ENCODE data around the gene CCR5AS.
"Not testable (repeated sequence)": the region's sequence is repeated elsewhere in the genome, so short reads cannot be mapped to it uniquely, and the experiment has no call there.

The CCR5AS gene

DNA sequence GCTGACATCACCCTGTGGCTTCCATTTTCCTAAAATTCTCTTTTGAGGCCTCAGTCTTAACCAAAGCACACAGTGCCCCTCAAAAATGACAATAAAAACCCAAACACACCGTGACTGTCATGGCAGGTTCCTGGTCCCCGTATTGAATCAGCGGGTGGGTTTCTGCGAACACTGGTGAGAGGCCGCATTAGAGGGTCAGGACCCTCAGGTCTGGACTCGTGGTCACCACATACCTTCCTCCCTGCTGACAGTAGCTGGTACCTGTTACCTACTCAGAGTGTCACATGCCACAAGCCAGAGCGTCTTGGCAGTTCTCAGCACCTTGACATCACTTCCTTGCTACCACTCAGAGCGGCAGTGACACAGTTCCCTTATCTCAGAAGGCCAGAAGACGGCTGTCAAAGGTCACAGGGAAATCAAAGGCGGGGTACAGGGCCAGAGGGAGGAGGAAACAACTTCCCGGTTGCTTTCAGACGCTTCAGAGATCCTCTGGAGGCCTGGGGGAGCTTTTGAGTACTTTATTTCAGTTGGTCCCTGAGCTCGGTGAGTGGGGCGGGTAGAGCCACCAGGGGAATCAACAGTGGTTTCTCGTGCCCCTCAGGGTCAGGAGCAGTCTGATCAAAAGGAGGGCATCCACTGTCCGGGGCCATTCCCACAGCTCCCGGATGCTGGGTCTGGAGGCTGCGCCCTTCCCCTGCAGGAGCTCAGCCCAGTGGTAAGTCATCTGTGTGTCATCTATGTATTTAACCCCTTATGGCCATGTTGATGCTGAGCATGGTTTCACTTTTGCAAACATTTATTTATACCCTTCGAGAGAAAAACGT is at the start of gene CCR5AS, which contains the start of gene CCRL2:
Gene CCR5AS (minus strand): TSS at position 279 of the 824 bp plus-strand sequence.
Gene CCRL2 (plus strand): TSS at position 472 of the 824 bp plus-strand sequence. CDS start 821 bp downstream, outside the sequence.
- no peak for DNase-seq

GRCh38 chr3:46456118-46456517 is 49.3 kb upstream of the CCR5AS start:
- no peak for DNase-seq

DNA sequence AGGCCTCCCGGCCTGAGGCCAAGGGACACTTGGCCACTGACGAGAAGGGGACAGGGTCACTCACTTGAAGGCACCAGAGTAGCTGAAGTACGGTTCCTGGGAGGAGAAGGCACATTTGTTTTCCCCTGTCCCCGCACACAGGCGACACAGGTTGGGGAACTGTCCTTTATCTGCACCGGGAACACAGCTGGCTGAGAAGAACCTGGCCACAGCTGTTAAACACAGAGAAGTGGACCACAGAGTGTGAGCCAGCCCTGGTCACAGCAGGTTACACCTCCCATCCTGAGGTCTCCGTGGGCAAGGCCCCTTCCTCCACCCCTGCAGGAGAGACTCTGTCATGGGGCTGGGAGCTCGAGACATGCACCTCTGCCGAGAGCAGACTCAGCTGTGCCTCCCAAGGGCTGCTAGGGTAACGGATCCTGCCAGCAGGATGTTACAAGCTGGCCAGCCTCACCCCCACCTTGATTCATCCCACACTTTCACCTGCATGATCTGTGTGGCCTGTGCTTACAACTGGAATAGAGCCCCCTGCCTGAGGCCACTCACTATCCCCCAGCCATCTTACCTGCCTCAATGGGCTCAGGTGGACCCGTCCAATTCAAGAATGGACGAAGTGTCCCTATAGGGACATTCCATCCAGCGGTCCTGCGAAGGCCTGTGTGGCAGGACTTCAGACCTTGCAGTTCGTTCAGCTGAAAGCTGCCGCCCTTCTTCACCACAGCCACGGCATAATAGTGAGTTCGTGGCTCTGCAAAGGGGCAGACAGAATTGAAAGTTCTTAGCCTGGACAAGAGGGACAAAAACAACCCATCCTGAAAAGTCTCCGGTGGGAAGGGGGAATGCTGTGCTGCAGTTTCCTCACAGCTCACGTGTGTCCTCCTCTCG is 48.6 kb upstream of the CCR5AS start:
- no peak for DNase-seq

GRCh38 chr3:46454606-46455005 is 47.7 kb upstream of the CCR5AS start:
- DNase-seq = no peak

DNA sequence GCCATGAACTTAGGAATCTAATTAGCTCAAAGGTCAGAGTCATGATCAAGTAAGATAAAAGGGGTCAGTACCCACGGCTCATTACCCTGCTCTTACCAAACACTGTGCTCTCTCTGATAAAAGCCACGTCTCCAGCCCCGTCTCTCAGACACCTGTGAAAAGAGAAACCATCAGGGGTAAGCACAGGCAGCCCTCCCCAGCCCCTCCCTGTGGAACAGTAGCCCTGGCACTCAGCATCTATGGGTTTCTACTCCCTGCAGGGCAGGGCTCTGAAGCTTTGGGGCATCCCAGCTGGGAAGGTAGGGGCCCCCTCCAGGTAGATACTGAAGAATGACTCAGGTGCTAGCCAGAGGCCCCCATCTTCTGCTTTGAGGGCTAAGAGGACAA is 47.3 kb upstream of the CCR5AS start:
- DNase-seq = no peak

GRCh38 chr3:46453526-46454208 is 46.8 kb upstream of the CCR5AS start:
- no peak for DNase-seq

DNA sequence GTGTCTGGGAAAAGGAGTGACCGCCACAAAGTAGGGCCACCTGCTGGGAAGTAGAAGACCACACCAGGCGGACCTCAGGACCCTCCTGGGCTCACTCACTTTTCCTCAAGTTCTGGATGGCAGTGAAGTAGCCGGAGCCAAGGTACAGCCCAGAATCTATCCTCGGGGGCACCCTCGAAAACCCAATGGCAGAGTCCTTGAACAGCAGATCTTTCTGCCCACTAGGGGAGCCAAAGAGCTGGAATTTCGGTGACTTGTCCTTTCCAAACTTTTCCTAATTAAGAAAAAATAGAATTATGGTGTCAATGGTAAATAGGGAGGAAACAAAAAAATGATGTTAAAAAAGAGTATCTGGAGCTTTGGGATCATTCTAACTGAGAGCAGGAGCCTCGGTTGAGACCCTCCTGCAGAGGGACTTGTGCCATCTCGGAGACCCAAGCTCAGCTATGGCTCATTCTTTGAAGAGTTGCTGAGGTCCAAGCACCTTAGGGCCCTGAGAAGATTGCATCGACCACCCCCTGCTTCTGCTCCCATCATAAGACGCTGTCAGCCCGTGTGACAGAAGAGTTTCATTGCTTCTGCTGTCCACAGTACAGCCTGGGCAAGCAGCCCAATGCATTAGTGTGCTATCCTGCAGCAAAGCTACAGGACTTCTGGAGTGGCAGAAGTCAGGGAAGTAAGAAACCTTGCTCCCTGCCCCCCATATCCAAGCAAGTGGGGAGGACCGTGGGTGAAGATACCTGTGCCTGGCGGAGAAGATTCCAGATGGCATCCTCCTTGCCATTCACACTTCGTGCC is 43.1 kb upstream of the CCR5AS start:
- DNase-seq = no peak

- no peak for DNase-seq
Measured at GRCh38 chr3:46448721-46449120, 41.9 kb upstream of the CCR5AS start.

DNA sequence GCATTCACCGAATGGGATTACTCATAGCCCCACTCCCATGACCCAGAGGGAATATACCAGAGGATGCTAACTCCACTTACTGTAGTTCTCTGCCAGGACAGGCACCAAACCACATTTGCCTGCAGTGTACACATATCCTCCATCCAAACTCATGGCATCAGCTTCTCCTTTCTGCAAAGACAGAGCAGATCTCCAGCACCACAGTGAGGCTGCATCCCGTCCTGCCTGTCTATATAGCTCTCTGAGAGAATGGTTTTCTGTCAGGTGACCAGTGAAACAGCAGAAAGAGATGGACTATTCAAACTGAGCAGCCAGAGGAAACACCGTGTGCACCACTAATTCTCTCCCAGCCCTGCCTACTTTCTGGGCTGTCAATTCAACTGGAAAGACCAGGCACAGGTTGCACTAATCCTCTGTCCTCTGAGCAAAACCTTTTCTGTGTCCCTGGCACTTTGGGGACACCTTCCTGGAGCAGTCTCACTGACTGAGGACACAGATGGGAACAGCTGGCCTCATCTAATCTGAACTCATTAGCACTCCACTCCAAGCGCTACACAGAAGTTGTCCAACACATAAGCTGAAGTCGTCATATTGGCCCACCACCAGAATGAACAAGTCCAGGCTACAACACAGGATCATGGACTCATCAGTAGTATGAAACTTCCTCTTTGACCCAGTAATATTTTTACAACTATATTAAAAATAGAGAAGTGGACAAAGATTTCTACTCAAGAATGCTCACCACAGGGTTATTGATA is 40.5 kb upstream of the CCR5AS start:
- no peak for DNase-seq

- no peak for DNase-seq
Measured at GRCh38 chr3:46442576-46443530, 36.0 kb upstream of the CCR5AS start.

- peak; percentile 9 for DNase-seq
Measured at GRCh38 chr3:46440531-46441294, 33.8 kb upstream of the CCR5AS start.

DNA sequence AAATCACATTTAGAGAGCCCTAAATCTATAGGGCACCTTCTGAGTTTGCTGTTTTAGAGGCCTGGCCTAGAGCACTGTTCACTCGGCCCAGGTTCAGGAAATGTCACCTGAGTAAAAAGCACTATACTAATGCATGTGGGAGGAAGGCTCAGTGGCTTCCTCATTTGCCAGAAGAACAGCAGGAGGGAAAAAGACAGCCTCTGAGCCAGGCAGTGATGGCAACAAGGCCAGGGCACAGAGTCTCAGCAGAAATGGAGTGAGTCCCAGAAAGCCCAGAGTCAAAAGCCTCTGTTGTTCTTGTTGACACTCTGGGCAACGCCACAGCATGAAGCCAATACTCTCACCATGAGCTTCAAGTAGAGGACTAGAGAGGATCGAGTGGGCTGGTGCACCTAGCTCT is 32.0 kb upstream of the CCR5AS start:
- no peak for DNase-seq

DNA sequence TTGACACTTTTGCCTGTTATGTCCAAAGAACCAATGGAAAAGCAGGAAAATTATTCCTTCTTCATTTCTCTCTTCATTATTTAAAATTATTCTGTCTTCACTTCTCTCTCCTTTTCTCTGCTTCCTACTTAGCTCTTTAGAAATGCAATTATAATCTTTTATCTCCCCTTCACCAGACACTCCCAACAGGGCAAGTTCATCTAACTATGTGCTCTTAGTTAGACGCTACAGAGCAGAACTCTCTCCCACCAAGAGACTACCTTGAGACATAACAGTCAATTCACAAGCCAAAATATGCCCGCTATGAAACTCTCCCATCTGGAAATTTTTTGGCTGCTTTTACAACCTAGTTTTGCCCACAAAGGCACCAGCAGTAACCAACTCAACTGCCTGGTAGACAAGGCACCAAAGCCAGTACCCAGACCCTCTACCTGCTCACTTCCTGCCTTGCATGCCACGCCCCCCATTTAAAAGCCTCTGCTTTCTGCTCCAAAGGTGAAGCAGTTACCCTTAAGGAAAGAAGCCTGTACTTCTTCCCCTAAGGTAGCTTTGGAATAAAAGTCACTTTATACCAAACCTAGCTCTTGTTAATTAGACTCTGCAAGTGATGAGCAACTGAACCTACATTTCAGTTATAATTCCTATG is 28.3 kb upstream of the CCR5AS start:
- no peak for DNase-seq

DNA sequence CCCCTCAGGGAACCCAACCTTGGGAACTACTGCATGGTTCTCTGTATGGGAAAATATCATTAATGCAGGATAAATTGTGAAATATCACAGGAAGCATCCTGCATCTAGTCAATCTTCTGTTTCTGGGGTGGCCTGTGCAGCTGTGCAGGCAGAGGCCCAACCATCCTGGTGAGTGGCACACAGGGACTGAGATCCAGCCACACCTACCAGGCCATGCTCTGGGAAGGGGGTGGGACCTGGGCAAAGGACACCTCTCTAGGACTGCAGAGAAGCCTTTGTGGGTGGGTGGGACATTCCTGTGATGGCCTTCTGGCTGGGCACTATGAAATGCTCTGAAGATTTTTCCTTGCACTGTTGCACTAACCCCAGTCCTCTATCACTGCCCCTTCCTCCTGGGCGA is 27.0 kb upstream of the CCR5AS start:
- DNase-seq = no peak

DNA sequence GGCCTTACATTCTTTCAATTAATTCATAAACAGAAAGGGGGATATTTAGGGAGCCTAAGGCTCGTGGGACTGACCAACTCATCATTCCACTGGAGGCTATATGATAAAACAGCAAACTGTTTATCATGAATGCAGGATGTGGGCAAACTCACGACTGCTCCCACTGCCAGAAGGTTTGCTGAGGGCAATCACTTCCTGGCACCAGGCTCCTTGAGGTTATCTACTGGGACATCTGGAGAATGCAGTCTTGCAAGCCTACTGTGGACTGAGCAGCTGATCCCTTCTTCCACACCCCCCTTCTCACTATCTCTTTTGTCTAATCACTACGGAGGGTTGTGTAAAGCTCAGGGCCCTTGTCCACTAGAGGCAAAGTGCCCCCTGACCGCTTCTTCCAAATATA is 26.3 kb upstream of the CCR5AS start:
- DNase-seq = not testable (repeated sequence)

GRCh38 chr3:46431905-46432304 is 25.0 kb upstream of the CCR5AS start:
- not testable (repeated sequence) for DNase-seq

DNA sequence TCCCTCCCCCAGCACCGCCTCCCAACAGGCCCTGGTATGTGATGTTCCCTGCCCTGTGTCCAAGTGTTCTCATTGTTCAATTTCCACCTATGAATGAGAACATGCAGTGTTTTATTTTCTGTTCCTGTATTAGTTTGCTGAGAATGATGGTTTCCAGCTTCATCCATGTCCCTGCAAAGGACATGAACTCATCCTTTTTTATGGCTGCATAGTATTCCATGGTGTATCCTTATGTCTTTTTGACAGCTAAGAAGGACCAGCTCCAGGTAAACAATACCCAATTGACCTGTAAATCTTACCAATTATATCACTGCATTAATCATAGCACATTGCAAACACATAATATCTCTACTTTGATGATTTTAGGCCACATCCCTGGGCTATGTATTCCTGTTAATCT is 24.0 kb upstream of the CCR5AS start:
- not testable (repeated sequence) for DNase-seq

GRCh38 chr3:46429671-46430070 is 22.8 kb upstream of the CCR5AS start:
- no peak for DNase-seq

DNA sequence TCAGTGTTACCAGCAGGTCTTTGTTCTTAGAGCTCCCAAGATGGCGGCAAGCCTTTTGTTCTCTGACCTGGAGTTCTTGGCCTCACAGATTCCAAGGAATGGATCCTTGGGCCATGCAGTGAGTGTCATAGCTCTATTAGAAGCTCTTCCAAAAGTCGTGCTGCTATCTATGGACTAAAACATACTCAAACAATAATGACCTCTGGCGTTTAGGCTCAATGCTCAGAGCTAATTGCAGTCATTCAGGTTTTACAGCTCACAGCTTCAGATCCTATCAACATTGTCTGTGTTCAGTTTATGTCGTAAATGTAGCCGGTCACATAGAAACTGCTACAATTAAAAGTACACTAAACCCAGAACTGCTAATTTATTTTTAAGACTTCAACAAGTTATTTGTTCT is 22.4 kb upstream of the CCR5AS start:
- no peak for DNase-seq

Measured in SIG-M5 (cell line).